Lower lobe of right lung (tissue), 2 donors: ENCODE measurements around the gene CD83. TPM values are rescaled to one million over a fixed set of nuclear protein-coding genes. Genes with fewer than 3 reads are reported as not detected.

Experiments
- ATAC-seq, 2 donors: fragments of 200-7000 bp; cut with Tn5 transposase; one replicate each; pipeline ENCODE4 v1.9.1; 2020 to 2022; ENCODE audit warnings: mild to moderate bottlenecking in 2 of 2, moderate library complexity in 2 of 2
- DNase-seq: peaks from one replicate; pipeline ENCODE4 v3.0.0-alpha.2; 2020
- H3K27ac ChIP-seq: fragments of 200-600 bp; one replicate; pipeline ENCODE4 v1.8.0; 2022
- H3K27me3 ChIP-seq: fragments of 200-600 bp; one replicate; pipeline ENCODE4 v1.8.0; 2022; ENCODE audit warnings: low read depth
- H3K36me3 ChIP-seq: fragments of 200-600 bp; one replicate; pipeline ENCODE4 v1.8.0; 2022; ENCODE audit warnings: mild to moderate bottlenecking
- H3K4me1 ChIP-seq: fragments of 200-600 bp; one replicate; pipeline ENCODE4 v1.8.0; 2022
- H3K4me3 ChIP-seq: fragments of 200-600 bp; one replicate; pipeline ENCODE4 v1.8.0; 2022; ENCODE audit warnings: mild to moderate bottlenecking
- H3K9me3 ChIP-seq: fragments of 200-600 bp; one replicate; pipeline ENCODE4 v1.8.0; 2022
- intact Hi-C: fragments of 100-400 bp; cut with DNase I; formaldehyde crosslinking; loops from one replicate; pipeline ENCODE4 v1.11.0; 2022
- total RNA-seq: library from RNA; stranded (reverse); fragmentation: NEBNext Ultra II Directional; extraction: Animal tissue kit (Norgen Biotek cat#: 25700); gene quantifications from one replicate; pipeline ENCODE4 v1.2.1, GENCODE V29; 2021
- TF ChIP-seq, protein P1 (sequence below): fragments of 200-600 bp; IDR thresholded peaks from one replicate; pipeline ENCODE4 v1.8.0; 2022; ENCODE audit warnings: antibody characterized with exemption, mild to moderate bottlenecking
- donor health status: DM: no; HTN: yes; CAD: no; lungs with severe emphysema.

Gene CD83
- total RNA-seq, 1 donor from 2014 or later, result 25.0 TPM

DNA sequence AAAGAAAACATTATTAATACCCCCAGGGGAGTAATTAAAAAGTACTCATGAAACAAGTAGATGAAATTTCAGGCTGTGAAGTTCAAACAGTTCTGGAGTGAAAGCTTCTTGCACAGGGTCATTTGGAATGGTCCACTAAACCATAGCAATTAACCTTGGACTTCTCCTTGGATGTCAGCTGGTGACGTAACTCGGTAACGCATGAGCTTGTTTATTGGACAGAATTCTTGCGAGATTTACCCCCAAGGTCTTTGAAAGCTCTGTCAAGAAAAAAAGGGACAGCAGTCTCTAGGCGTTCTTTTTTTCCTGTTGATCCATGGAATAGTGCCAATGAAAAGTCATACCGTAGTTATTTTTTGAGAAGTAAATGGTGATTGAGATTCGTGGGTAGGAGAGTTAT is 2.2 kb downstream of the CD83 start:
- intact Hi-C loops, result no loop called here
- ATAC-seq (no peak), DNase-seq (no peak)
- H3K9me3 ChIP-seq, result no peaks in the 10 kb centered on the region
- no peaks in the 10 kb centered on the region for H3K27me3 ChIP-seq
- H3K4me1 ChIP-seq, result peaks cover 37% of the 10 kb centered on the region
- TF ChIP-seq, protein P1, sequence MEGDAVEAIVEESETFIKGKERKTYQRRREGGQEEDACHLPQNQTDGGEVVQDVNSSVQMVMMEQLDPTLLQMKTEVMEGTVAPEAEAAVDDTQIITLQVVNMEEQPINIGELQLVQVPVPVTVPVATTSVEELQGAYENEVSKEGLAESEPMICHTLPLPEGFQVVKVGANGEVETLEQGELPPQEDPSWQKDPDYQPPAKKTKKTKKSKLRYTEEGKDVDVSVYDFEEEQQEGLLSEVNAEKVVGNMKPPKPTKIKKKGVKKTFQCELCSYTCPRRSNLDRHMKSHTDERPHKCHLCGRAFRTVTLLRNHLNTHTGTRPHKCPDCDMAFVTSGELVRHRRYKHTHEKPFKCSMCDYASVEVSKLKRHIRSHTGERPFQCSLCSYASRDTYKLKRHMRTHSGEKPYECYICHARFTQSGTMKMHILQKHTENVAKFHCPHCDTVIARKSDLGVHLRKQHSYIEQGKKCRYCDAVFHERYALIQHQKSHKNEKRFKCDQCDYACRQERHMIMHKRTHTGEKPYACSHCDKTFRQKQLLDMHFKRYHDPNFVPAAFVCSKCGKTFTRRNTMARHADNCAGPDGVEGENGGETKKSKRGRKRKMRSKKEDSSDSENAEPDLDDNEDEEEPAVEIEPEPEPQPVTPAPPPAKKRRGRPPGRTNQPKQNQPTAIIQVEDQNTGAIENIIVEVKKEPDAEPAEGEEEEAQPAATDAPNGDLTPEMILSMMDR, result no peak
- H3K27ac ChIP-seq, result no peak overlapping the region
- H3K4me3 ChIP-seq, result peak overlapping the region; percentile 74
- no peaks in the 10 kb centered on the region for H3K36me3 ChIP-seq

DNA sequence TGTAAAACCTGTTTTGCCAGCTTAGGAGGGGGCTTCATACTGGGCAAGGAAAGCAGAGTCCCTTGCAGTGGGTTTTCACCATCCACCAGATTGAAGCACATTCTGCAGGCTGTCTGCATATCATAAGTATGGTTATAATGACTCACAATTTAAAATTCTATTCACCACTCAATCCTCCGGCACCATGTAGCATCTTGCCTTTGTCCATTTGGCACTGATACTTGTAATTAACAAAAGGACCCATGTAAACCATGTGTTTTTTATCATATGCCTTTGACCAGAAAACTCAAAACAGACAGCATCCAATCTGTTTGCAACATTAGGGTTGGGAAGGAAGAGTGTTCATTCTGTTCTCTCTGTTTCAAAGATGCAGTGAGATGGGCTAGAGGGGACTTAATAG is 3.0 kb downstream of the CD83 start:
- Histone ChIP-seq H3K9me3 (no peaks in the 10 kb centered on the region), H3K27me3 (no peaks in the 10 kb centered on the region), H3K4me3 (no peak overlapping the region), H3K4me1 (peaks cover 42% of the 10 kb centered on the region), H3K36me3 (peaks cover 7% of the 10 kb centered on the region), H3K27ac (no peak overlapping the region)
- TF ChIP-seq, protein P1, result no peak
- intact Hi-C loops, result no loop called here
- ATAC-seq (no peak), DNase-seq (no peak)

DNA sequence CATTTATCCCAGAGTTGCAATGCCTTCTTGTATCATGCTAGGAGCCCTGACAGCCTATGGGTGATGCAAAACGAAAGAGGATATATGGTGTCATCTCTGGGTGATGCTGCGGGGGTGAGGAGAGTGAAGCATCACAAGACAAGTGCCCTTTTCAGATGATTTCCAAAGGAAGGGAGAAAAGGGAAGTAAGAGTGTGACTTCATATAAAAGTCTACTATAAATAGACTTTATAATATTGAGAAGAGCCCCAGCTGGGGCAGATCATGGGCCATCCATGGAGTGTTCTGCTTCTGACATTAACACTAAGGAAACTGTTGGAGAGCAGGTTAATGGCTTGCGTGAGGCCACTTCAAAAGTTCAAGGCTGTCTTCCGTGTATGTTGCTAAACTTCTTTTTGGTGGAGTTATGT is 4.4 kb downstream of the CD83 start:
- intact Hi-C loops, result no loop called here
- peak overlapping the region; percentile 43 for H3K27ac ChIP-seq
- no peaks in the 10 kb centered on the region for H3K9me3 ChIP-seq
- H3K4me3 ChIP-seq, result no peak overlapping the region
- TF ChIP-seq, protein P1, result no peak
- no peaks in the 10 kb centered on the region for H3K27me3 ChIP-seq
- peaks cover 41% of the 10 kb centered on the region for H3K4me1 ChIP-seq
- peak; percentile 23 to 54 for ATAC-seq
- H3K36me3 ChIP-seq, result peaks cover 9% of the 10 kb centered on the region
- DNase-seq, result peak; percentile 55

DNA sequence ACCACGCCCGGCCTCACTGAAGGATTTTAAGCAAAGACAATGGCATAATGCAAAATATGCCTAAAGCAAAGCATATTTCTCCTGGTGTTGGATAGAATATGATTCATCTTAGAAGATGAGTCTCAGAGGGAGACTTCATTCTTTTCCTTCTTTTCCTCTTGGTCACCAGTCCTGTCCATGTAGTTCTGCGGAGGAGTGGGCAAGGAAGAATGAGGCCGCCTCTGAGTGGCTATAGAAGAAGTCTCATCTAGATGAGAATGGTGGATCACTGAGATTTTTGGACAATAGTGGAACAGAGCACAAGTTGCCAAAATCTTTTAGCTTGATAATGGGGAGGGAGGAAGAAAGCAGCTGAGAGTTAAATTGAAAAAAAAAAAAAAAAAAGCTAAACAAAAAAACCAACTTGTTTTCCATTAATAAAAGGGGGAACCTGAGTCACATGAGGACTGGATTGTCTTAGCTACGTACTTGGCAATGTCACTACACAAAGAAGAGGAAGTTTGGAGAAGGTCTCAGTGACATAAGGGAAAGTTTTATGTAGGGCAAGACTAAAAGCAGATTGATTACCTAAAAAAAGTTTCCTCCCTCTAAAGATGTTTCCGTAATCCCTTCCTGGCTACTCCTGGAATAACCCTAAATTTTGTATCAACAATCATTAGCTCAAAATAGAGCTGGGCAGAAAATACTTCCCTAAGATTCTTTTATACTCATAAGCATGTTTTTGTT is 6.0 kb downstream of the CD83 start:
- peak overlapping the region; percentile 58 for H3K27ac ChIP-seq
- intact Hi-C loops, result no loop called here
- H3K27me3 ChIP-seq, result no peaks in the 10 kb centered on the region
- no peak overlapping the region for H3K4me3 ChIP-seq
- ATAC-seq (peak; percentile 61 to 62), DNase-seq (no peak)
- peaks cover 38% of the 10 kb centered on the region for H3K4me1 ChIP-seq
- peaks cover 9% of the 10 kb centered on the region for H3K36me3 ChIP-seq
- H3K9me3 ChIP-seq, result no peaks in the 10 kb centered on the region
- TF ChIP-seq, protein P1, result no peak

DNA sequence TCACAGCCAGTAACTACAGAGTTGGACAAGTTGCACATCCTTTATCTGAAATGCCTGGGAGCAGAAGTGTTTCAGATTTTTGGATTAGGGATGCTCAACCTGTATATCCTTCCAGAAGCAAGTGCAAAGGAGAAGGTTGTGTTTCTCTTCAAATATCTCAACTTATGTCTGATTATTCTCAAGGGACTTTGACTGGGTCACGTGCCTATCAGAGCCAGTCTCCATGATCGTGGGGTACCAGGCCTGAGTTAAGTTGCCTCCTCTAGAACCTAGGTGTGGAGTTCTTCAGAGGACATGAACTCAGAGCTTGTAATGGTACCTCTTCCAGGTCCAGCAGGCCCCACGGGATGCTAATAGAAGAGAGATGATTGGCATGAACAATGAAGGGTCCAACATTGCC is 7.8 kb downstream of the CD83 start:
- Histone ChIP-seq H3K4me1 (peaks cover 38% of the 10 kb centered on the region), H3K4me3 (no peak overlapping the region), H3K27ac (no peak overlapping the region), H3K9me3 (no peaks in the 10 kb centered on the region), H3K27me3 (no peaks in the 10 kb centered on the region), H3K36me3 (peaks cover 9% of the 10 kb centered on the region)
- TF ChIP-seq, protein P1, result no peak
- no peak for ATAC-seq
- intact Hi-C loops, result no loop called here
- no peak for DNase-seq
